Endothelial cell of umbilical vein (primary cell): ENCODE data around the gene ARMH1. TPM values are rescaled to one million over a fixed set of nuclear protein-coding genes. Genes with fewer than 3 reads are reported as not detected.

Experiments used
- Bru-seq: library from RNA; stranded (reverse); fragments of 400-500 nt; gene quantifications from one replicate; lab custom pipeline; 2021; lab: Mats Ljungman, UMichigan
- BruChase-seq, 2 experiments: library from RNA; stranded (reverse); fragments of 400-500 nt; gene quantifications; one replicate each; lab custom pipeline; 2021; lab: Mats Ljungman, UMichigan
- BruUV-seq: library from RNA; stranded (reverse); fragments of 400-500 nt; replicated peaks from 2 replicates; lab custom pipeline; 2021; lab: Mats Ljungman, UMichigan
- CTCF ChIA-PET: fragments of 300-600, 350-600 bp; sonication (Branson Sonifier 250); formaldehyde crosslinking; loops from one replicate; lab custom pipeline; 2021; ENCODE audit warnings: antibody characterized with exemption, inconsistent platforms; lab: Charles Lee
- POLR2A ChIA-PET: fragments of 300-600, 350-600 bp; sonication (Branson Sonifier 250); formaldehyde crosslinking; loops from one replicate; lab custom pipeline; 2021; ENCODE audit warnings: antibody characterized with exemption, inconsistent platforms; lab: Charles Lee
- DNase-seq: peaks from one replicate; pipeline ENCODE4 v3.0.0-alpha.2; 2011; ENCODE audit warnings: low read depth, low spot score
- FAIRE-seq: peaks from 2 replicates; lab custom pipeline; 2011; peaks lifted over from hg19 to GRCh38; lab: Jason Lieb, UNC
- H2AFZ ChIP-seq: 2 replicates; pipeline ENCODE4 v1.6.0; 2012; ENCODE audit warnings: low read depth, low read length, control low read depth, inconsistent platforms
- H3K27ac ChIP-seq: 2 replicates; pipeline ENCODE4 v1.5.1; 2011; ENCODE audit warnings: low read depth, mild to moderate bottlenecking, control low read depth, low read length, moderate library complexity; ENCODE audit not compliant: insufficient read depth
- H3K27me3 ChIP-seq, 2 experiments: 2 replicates each; pipeline versions ENCODE4 v1.6.0 to v1.6.1; 2011; ENCODE audit warnings: low read length in 2 of 2, mixed read lengths in 1 of 2; ENCODE audit not compliant: control insufficient read depth in 2 of 2, insufficient read depth in 2 of 2
- H3K36me3 ChIP-seq, 2 experiments: 2 replicates in 1 of 2; 3 replicates in 1 of 2; pipeline ENCODE4 v1.5.1; 2011; ENCODE audit warnings: low read length in 2 of 2, mild to moderate bottlenecking in 1 of 2, moderate library complexity in 1 of 2; ENCODE audit not compliant: control insufficient read depth in 2 of 2, insufficient read depth in 2 of 2; ENCODE audit errors: extremely low read depth in 1 of 2
- H3K4me1 ChIP-seq: 3 replicates; pipeline ENCODE4 v1.5.1; 2011; ENCODE audit warnings: mild to moderate bottlenecking, low read length; ENCODE audit not compliant: control insufficient read depth, insufficient read depth; ENCODE audit errors: extremely low read depth
- H3K4me2 ChIP-seq: 2 replicates; pipeline ENCODE4 v1.6.1; 2011; ENCODE audit warnings: low read length, control low read depth, mixed read lengths; ENCODE audit not compliant: insufficient read depth
- H3K4me3 ChIP-seq, 3 experiments: fragments of 200-600 bp in 1 of 3; sonication (generic), shearing (Covaris generic) in 1 of 3; replicated peaks in 1 of 3; 2 replicates each; pipeline ENCODE4 v1.5.1; 2011 to 2016; ENCODE audit warnings: control low read depth in 3 of 3, low read length in 3 of 3, mild to moderate bottlenecking in 2 of 3, inconsistent platforms in 1 of 3, low read depth in 1 of 3, moderate library complexity in 1 of 3; ENCODE audit not compliant: insufficient read depth in 1 of 3
- H3K79me2 ChIP-seq: 2 replicates; pipeline ENCODE4 v1.6.0; 2012; ENCODE audit warnings: low read length, inconsistent platforms; ENCODE audit not compliant: control insufficient read depth, insufficient read depth
- H3K9ac ChIP-seq: replicated peaks from 2 replicates; pipeline ENCODE3; 2011; ENCODE audit warnings: low read length, control low read depth; ENCODE audit not compliant: insufficient read depth; ENCODE audit errors: extremely low read depth
- H3K9me1 ChIP-seq: replicated peaks from 3 replicates; pipeline ENCODE4 v1.6.0; 2011; ENCODE audit warnings: mild to moderate bottlenecking, low read length; ENCODE audit not compliant: control insufficient read depth, insufficient read depth; ENCODE audit errors: extremely low read depth
- H3K9me3 ChIP-seq: replicated peaks from 2 replicates; pipeline ENCODE4 v1.5.1; 2012; ENCODE audit warnings: low read length, inconsistent platforms; ENCODE audit not compliant: control insufficient read depth, insufficient read depth
- H4K20me1 ChIP-seq: replicated peaks from 2 replicates; pipeline ENCODE3; 2011; ENCODE audit warnings: mild to moderate bottlenecking, low read length; ENCODE audit not compliant: control insufficient read depth, insufficient read depth; ENCODE audit errors: extremely low read depth
- EZH2 ChIP-seq: IDR thresholded peaks from 2 replicates; pipeline ENCODE4 v1.6.1; 2012; ENCODE audit warnings: borderline replicate concordance, low read depth, mild to moderate bottlenecking, moderate library complexity, low read length, inconsistent platforms; ENCODE audit not compliant: severe bottlenecking
- FOS ChIP-seq: IDR thresholded peaks from 2 replicates; pipeline ENCODE4 v1.6.1; 2011; ENCODE audit warnings: mild to moderate bottlenecking, low read length, moderate library complexity, borderline replicate concordance; ENCODE audit not compliant: insufficient read depth
- GATA2 ChIP-seq: IDR thresholded peaks from 2 replicates; pipeline ENCODE4 v1.7.0; 2011; ENCODE audit warnings: low read depth, mild to moderate bottlenecking, moderate library complexity, mixed read lengths, low read length; ENCODE audit not compliant: insufficient read length, insufficient read depth
- JUN ChIP-seq: IDR thresholded peaks from 2 replicates; pipeline ENCODE4 v1.6.1; 2011; ENCODE audit warnings: borderline replicate concordance, low read depth; ENCODE audit not compliant: insufficient read length, insufficient read depth
- MYC ChIP-seq: IDR thresholded peaks from one replicate; pipeline ENCODE4 v1.6.1; 2011; ENCODE audit warnings: mild to moderate bottlenecking, low read depth, low read length
- POLR2A ChIP-seq: IDR thresholded peaks from 2 replicates; pipeline ENCODE4 v1.6.1; 2012; ENCODE audit warnings: low read depth, mild to moderate bottlenecking, control low read depth, low read length
- POLR2AphosphoS5 ChIP-seq: IDR thresholded peaks from 2 replicates; pipeline ENCODE4 v1.6.1; 2012; ENCODE audit warnings: low read depth, mild to moderate bottlenecking, control low read depth, low read length, moderate library complexity; ENCODE audit not compliant: insufficient read depth
- dilution Hi-C: fragments of 300-500 bp; cut with MboI; formaldehyde crosslinking; loops from one replicate; pipeline ENCODE4 v1.15.0; 2019; ENCODE audit warnings: low sequenced_read_pairs; ENCODE audit not compliant: extremely low pct_ligation_motif_present
- intact Hi-C: fragments of 100-400 bp; cut with micrococcal nuclease; formaldehyde crosslinking; loops from one replicate; pipeline ENCODE4 v1.10.0; 2022
- long read RNA-seq: library from polyadenylated mRNA; stranded (forward); transcript quantifications from one replicate; pipeline ENCODE4 v2.0.0, GENCODE V29; 2021
- polyA minus RNA-seq, 3 experiments: library from RNA; depleted of rRNA, polyadenylated mRNA; stranded (reverse); fragments of >200 nt; gene quantifications; 1 replicate in 1 of 3; 2 replicates in 2 of 3; pipeline ENCODE4 v1.2.3, GENCODE V29; 2011
- polyA plus RNA-seq, 4 experiments: library from polyadenylated mRNA; depleted of rRNA in 3 of 4; stranded (reverse) in 3 of 4; unstranded in 1 of 4; fragments of >200 nt; gene quantifications; 2 replicates each; pipeline versions ENCODE4 v1.2.1 to v1.2.3, GENCODE V29; 2011 to 2012; ENCODE audit warnings: missing spikeins in 1 of 4
- total RNA-seq: library from RNA; stranded (reverse); gene quantifications from 2 replicates; pipeline ENCODE4 v1.2.3, GENCODE V29; 2021
- TF ChIP-seq, protein P1 (sequence below), 2 donors: IDR thresholded peaks; 1 replicate in 1 of 2; 2 replicates in 1 of 2; pipeline ENCODE4 v1.5.1; 2011; ENCODE audit warnings: low read length in 2 of 2, mild to moderate bottlenecking in 2 of 2, moderate library complexity in 2 of 2, control low read depth in 1 of 2, inconsistent platforms in 1 of 2, low read depth in 1 of 2; ENCODE audit not compliant: insufficient read depth in 1 of 2; ENCODE audit errors: extremely low read depth in 1 of 2
- TF ChIP-seq, protein P2 (sequence below): IDR thresholded peaks from 2 replicates; pipeline ENCODE4 v1.6.1; 2011; ENCODE audit not compliant: insufficient read depth, insufficient read length

ARMH1 gene
- total RNA-seq (not detected in 2 replicates), polyA plus RNA-seq (0.17 and 0.48 TPM in 2 replicates), polyA minus RNA-seq (0.45 TPM in 1 of 2 replicates, not detected in the other), Bru-seq, nascent RNA (percentile 16 among the genes with signal in this experiment), BruChase-seq, experiment 1, labeled RNA remaining after a 6-hour chase (percentile 18 among the genes with signal in this experiment), BruChase-seq, experiment 2, labeled RNA remaining after a 2-hour chase (percentile 14 among the genes with signal in this experiment)
- polyA plus RNA-seq (2011; cell fraction: cytosol; rRNA removed) = not detected in 2 replicates
- 0.92 and 3.2 TPM in 2 replicates for polyA plus RNA-seq (2011; cell fraction: nucleus; rRNA removed)
- not detected in 2 replicates for polyA plus RNA-seq (2012)
- 1.4 TPM for polyA minus RNA-seq (2011; cell fraction: cytosol; rRNA and poly(A)+ RNA removed)
- not detected in 2 replicates for polyA minus RNA-seq (2011; cell fraction: nucleus; rRNA and poly(A)+ RNA removed)
- long read RNA-seq, partial matches to known transcripts = 0 of 1 reads
- long read RNA-seq, other reads (novel, unspliced or antisense) = 1 of 1 reads

DNA sequence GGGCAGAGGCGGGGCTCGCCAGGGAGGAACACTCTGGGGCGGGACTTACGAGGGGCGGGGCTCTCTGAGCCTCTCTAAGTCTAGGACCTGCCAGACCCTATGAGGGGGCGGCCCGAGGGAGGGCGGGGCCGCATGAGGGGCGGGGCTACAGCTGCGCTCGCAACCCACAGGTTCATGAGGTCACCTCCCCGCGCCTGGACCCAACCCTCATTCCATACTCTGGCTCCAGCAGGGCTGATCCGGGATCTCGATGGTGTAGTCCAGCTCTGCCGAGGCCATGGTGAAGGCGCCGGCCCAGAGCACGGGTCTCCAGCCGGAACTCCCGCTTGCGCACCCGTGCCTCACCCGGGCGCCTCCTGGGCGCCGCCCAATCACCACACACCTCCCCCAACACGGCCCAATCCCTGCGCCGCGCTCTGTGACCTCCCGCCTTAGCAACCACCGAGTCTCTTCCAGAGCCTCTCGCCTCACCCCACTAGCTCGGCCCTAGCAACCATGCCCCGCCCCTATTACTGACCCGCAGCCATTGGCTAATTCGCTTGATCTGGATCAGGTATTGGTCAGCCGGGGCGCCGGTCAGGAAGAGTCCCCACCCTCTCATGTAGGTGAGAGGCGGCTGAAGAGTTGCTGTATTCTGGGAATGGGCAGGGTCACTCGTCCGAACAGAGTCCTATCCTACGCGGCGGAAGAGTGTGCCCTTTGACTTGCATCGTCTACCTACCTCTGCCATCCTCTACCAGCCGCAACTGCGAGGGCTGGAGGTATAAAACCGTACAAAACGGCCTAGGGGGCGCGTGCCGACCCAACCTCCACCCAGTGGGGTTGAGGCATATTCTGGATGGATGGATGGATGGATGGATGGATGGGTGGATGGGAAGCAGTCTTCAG lies at the start of gene ARMH1, which contains the start of gene TMEM53:
Gene ARMH1 (plus strand): TSS at position 602 of the 888 bp plus-strand sequence. CDS start 14,984 bp downstream, outside the sequence.
Gene TMEM53 (minus strand): TSS at position 369 of the 888 bp plus-strand sequence. CDS start 90 bp downstream, at position 279.
- H2AFZ ChIP-seq = peak within 1 kb of the TSS; percentile 96
- H3K4me1 ChIP-seq = peaks cover 41% of the 10 kb centered on the region
- H3K9me3 ChIP-seq = no peaks in the 10 kb centered on the region
- peak within 1 kb of the TSS; percentile 79 for H3K9ac ChIP-seq
- no TSS peak for BruUV-seq
- H4K20me1 ChIP-seq = no peaks in the 10 kb centered on the region
- intact Hi-C loops = loop anchor here (1.0 kb wide), 1 partner anchor 19 kb away; no protein-coding TSS in a partner anchor
- ChIA-PET POLR2A (interaction anchor here (1.0 to 1.5 kb wide), 2 partner anchors 10 to 43 kb away, joined by 3 to 5 read pairs; no protein-coding TSS in a partner anchor), CTCF (interaction anchor here (1.0 to 3.2 kb wide), 5 partner anchors 9 to 629 kb away, joined by 3 to 27 read pairs (median 3); no protein-coding TSS in a partner anchor)
- peak; percentile 99 for DNase-seq
- H3K79me2 ChIP-seq = no peaks in the 10 kb centered on the region
- peak within 1 kb of the TSS; percentile 71 for H3K27ac ChIP-seq
- peak within 1 kb of the TSS; percentile 53 to 69 (median 65) for H3K4me3 ChIP-seq
- peak within 1 kb of the TSS; percentile 71 for H3K4me2 ChIP-seq
- no peaks in the 10 kb centered on the region for H3K36me3 ChIP-seq
- dilution Hi-C loops = no loop called here
- no peaks in the 10 kb centered on the region for H3K27me3 ChIP-seq
- TF ChIP-seq, protein P1, sequence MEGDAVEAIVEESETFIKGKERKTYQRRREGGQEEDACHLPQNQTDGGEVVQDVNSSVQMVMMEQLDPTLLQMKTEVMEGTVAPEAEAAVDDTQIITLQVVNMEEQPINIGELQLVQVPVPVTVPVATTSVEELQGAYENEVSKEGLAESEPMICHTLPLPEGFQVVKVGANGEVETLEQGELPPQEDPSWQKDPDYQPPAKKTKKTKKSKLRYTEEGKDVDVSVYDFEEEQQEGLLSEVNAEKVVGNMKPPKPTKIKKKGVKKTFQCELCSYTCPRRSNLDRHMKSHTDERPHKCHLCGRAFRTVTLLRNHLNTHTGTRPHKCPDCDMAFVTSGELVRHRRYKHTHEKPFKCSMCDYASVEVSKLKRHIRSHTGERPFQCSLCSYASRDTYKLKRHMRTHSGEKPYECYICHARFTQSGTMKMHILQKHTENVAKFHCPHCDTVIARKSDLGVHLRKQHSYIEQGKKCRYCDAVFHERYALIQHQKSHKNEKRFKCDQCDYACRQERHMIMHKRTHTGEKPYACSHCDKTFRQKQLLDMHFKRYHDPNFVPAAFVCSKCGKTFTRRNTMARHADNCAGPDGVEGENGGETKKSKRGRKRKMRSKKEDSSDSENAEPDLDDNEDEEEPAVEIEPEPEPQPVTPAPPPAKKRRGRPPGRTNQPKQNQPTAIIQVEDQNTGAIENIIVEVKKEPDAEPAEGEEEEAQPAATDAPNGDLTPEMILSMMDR (IDR thresholded peaks at IDR 0.05; ENCODE audit: extremely low read depth in 1 of 2, insufficient read depth in 1 of 2, low read depth in 1 of 2, low read length in 2 of 2) = peak in 1 of 2 donors; percentile 14
- TF ChIP-seq POLR2AphosphoS5 (peak; percentile 71), MYC (no peak), POLR2A (peak; percentile 83), FOS (no peak), JUN (no peak), EZH2 (no peak), GATA2 (no peak)
- TF ChIP-seq, protein P2, sequence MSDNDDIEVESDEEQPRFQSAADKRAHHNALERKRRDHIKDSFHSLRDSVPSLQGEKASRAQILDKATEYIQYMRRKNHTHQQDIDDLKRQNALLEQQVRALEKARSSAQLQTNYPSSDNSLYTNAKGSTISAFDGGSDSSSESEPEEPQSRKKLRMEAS = no peak
- FAIRE-seq = peak; percentile 97
- no peaks in the 10 kb centered on the region for H3K9me1 ChIP-seq
